IPS-20b (cell line): ENCODE results near the gene UTS2B.
A peak's percentile ranks its signal among the peaks of the same experiment; 100 is the strongest.

Experiments used
- H3K27ac ChIP-seq: one replicate; pipeline ENCODE4 v1.5.1; 2013; ENCODE audit warnings: low read length
- H3K27me3 ChIP-seq: 2 replicates; pipeline ENCODE4 v1.6.1; 2013; ENCODE audit warnings: mild to moderate bottlenecking, low read length, inconsistent platforms; ENCODE audit not compliant: insufficient read depth
- H3K36me3 ChIP-seq: 2 replicates; pipeline ENCODE4 v1.6.1; 2013; ENCODE audit warnings: low read depth, mild to moderate bottlenecking, inconsistent platforms, low read length, moderate library complexity; ENCODE audit not compliant: insufficient read depth
- H3K4me1 ChIP-seq: 2 replicates; pipeline ENCODE4 v1.6.1; 2013; ENCODE audit warnings: mild to moderate bottlenecking, control low read depth, inconsistent platforms, low read length, moderate library complexity; ENCODE audit not compliant: insufficient read depth
- H3K4me3 ChIP-seq: 2 replicates; pipeline ENCODE4 v1.5.1; 2013; ENCODE audit warnings: mild to moderate bottlenecking, low read length, inconsistent platforms
- H3K9ac ChIP-seq: 2 replicates; pipeline ENCODE4 v1.6.1; 2013; ENCODE audit warnings: low read depth, mild to moderate bottlenecking, inconsistent platforms, low read length, moderate library complexity
- H3K9me3 ChIP-seq: 2 replicates; pipeline ENCODE4 v1.6.1; 2013; ENCODE audit warnings: mild to moderate bottlenecking, low read depth, low read length, inconsistent platforms; ENCODE audit not compliant: insufficient read depth

The UTS2B gene

GRCh38 chr3:191334346-191334893 is 4.1 kb upstream of the UTS2B start:
- no peaks in the 10 kb centered on the region for H3K9me3 ChIP-seq

GRCh38 chr3:191333298-191333880 is 3.1 kb upstream of the UTS2B start:
- no peaks in the 10 kb centered on the region for H3K9me3 ChIP-seq
- H3K27ac ChIP-seq, result no peak overlapping the region
- H3K4me3 ChIP-seq, result no peak overlapping the region
- peaks cover 22% of the 10 kb centered on the region for H3K4me1 ChIP-seq
- no peaks in the 10 kb centered on the region for H3K36me3 ChIP-seq
- H3K27me3 ChIP-seq, result peaks cover 20% of the 10 kb centered on the region
- H3K9ac ChIP-seq, result no peak overlapping the region

More at GRCh38 chr3:191334346-191334893, 4.1 kb upstream of the UTS2B start:
- H3K4me1 ChIP-seq, result peaks cover 22% of the 10 kb centered on the region
- peaks cover 14% of the 10 kb centered on the region; the same call in 1 of the 2 replicates for H3K27me3 ChIP-seq
- H3K9ac ChIP-seq, result no peak overlapping the region
- no peaks in the 10 kb centered on the region for H3K36me3 ChIP-seq
- H3K27ac ChIP-seq, result no peak overlapping the region
- H3K4me3 ChIP-seq, result no peak overlapping the region

- no peak overlapping the region for H3K27ac ChIP-seq
- H3K27me3 ChIP-seq, result peaks cover 38% of the 10 kb centered on the region
- peak overlapping the region; percentile 65; the same call in 1 of the 2 replicates for H3K4me3 ChIP-seq
These were observed 1.1 kb upstream of the UTS2B start for GRCh38 chr3:191331388-191331787.

GRCh38 chr3:191330530-191331048 is 263 bp upstream of the UTS2B start:
- Histone ChIP-seq H3K4me1 (peaks cover 22% of the 10 kb centered on the region), H3K4me3 (peak overlapping the region; percentile 65), H3K9me3 (no peaks in the 10 kb centered on the region), H3K36me3 (no peaks in the 10 kb centered on the region), H3K27ac (no peak overlapping the region), H3K27me3 (peaks cover 38% of the 10 kb centered on the region), H3K9ac (peak overlapping the region; percentile 55)

More at GRCh38 chr3:191331388-191331787, 1.1 kb upstream of the UTS2B start:
- Histone ChIP-seq H3K9ac (no peak overlapping the region), H3K36me3 (no peaks in the 10 kb centered on the region), H3K9me3 (no peaks in the 10 kb centered on the region), H3K4me1 (peaks cover 22% of the 10 kb centered on the region)

DNA sequence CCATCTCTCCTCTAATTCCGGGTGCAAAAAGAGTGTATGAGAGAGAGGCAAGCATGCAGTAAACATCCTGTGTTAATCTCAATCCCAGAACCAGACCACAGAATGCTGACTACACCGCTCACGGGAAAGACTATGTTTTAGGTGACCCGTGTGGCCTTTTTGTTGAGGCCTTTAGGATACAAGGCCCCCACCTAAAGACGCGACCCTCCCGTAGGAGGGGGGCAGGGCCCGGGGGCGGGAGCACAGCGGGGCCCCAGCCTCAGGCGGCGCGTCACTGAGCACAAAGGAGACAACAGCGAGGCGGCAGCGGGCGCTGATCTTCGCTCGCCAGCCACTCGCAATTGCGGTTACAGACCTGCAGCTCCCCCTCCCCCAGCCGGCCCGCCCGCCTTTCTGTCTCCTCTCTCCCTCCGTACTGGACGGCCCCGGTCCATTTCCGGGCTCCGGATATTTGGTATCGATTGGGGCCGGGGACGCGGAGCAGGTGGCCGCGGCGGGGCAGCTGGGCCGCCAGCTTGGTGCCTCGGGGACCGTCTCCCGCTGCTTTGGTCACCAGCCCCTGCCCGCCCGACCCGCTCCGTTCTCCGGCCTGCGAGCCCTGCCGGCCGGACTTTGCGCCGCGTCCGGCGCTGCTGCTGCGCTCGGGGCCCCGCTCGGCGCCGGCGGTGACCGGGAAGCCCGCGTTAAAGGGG is 1.2 kb downstream of the UTS2B start, which contains the start of gene CCDC50:
Gene CCDC50, plus strand, starts transcription at position 433 of the 692 bp plus-strand sequence. CDS start 281 bp downstream, outside the sequence.
- Histone ChIP-seq H3K36me3 (no peaks in the 10 kb centered on the region), H3K27ac (no peak within 1 kb of the TSS), H3K4me3 (peak within 1 kb of the TSS; percentile 65), H3K9me3 (no peaks in the 10 kb centered on the region), H3K4me1 (peaks cover 22% of the 10 kb centered on the region), H3K9ac (peak within 1 kb of the TSS; percentile 55), H3K27me3 (peaks cover 38% of the 10 kb centered on the region)

DNA sequence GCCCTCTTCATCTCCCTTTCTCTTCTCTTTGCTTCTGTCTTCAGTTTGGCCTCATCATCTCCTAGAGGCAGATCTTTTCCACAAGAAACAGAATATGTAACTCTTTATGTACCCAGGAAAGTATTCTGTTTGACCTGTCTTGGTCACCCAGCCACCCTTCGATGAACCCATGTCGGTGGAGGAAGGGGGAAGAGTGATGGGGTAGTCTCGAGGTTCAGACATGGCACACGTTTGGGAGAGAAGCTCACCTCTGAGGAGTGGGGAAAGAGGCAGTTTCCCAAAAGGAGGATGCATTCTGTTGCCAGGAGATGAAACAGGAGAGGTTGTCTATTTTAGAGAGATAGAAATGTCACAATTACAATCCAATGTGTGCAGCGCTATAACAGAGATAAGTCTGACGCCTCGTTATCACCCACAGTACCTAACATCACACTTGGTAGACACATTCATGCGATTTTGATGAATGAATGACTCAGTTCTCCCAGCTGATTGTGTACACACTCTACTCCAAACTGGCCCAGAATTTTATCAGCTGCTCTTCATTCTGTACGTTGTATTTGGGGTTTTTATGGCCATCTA is 1.9 kb downstream of the UTS2B start:
- H3K9ac ChIP-seq, result peak overlapping the region; percentile 55; the same call in 1 of the 2 replicates
- no peaks in the 10 kb centered on the region for H3K36me3 ChIP-seq
- no peak overlapping the region for H3K27ac ChIP-seq
- peak overlapping the region; percentile 65 for H3K4me3 ChIP-seq
- H3K9me3 ChIP-seq, result no peaks in the 10 kb centered on the region
- peaks cover 38% of the 10 kb centered on the region for H3K27me3 ChIP-seq
- H3K4me1 ChIP-seq, result peaks cover 22% of the 10 kb centered on the region

- H3K4me1 ChIP-seq, result peaks cover 18% of the 10 kb centered on the region
- H3K27ac ChIP-seq, result no peak overlapping the region
- no peak overlapping the region for H3K9ac ChIP-seq
- H3K27me3 ChIP-seq, result peaks cover 38% of the 10 kb centered on the region
- H3K36me3 ChIP-seq, result no peaks in the 10 kb centered on the region
- H3K4me3 ChIP-seq, result no peak overlapping the region
- no peaks in the 10 kb centered on the region for H3K9me3 ChIP-seq
These were observed 2.8 kb downstream of the UTS2B start for GRCh38 chr3:191327526-191327925.

DNA sequence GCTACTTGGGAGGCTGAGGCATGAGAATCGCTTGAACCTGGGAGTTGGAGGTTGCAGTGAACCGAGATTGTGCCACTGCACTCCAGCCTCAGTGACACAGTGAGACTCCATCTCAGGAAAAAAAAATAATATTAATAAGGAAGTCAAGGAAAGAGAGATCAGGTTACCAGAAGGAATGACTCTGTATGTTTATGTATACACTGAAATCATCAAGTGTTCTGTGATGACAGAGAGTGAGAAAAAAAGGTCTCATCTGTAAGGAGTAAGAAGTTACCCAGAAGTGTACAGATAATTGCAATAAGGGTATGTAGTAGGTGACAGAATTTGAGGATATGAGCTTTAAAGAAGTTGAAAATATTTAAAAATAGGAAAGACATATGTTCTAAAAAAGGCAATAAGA is 5.4 kb downstream of the UTS2B start:
- Histone ChIP-seq H3K4me1 (no peaks in the 10 kb centered on the region; the same call in 1 of the 2 replicates), H3K27me3 (peaks cover 24% of the 10 kb centered on the region), H3K4me3 (no peak overlapping the region), H3K27ac (no peak overlapping the region), H3K9ac (no peak overlapping the region), H3K36me3 (no peaks in the 10 kb centered on the region), H3K9me3 (no peaks in the 10 kb centered on the region)

GRCh38 chr3:191321019-191321767 is 9.1 kb downstream of the UTS2B start:
- Histone ChIP-seq H3K27me3 (no peaks in the 10 kb centered on the region), H3K36me3 (no peaks in the 10 kb centered on the region), H3K9ac (no peak overlapping the region), H3K4me1 (no peaks in the 10 kb centered on the region), H3K9me3 (no peaks in the 10 kb centered on the region), H3K4me3 (no peak overlapping the region), H3K27ac (no peak overlapping the region)

GRCh38 chr3:191320316-191320715 is 10.0 kb downstream of the UTS2B start:
- H3K9me3 ChIP-seq, result no peaks in the 10 kb centered on the region
- no peaks in the 10 kb centered on the region for H3K36me3 ChIP-seq
- no peak overlapping the region for H3K9ac ChIP-seq
- no peaks in the 10 kb centered on the region for H3K27me3 ChIP-seq
- no peaks in the 10 kb centered on the region for H3K4me1 ChIP-seq
- H3K27ac ChIP-seq, result no peak overlapping the region
- H3K4me3 ChIP-seq, result no peak overlapping the region
